H1 (cell line): ENCODE measurements around the gene APBA3. TPM values are rescaled to one million over a fixed set of nuclear protein-coding genes. Genes with fewer than 3 reads are reported as not detected.

Experiments used
- CTCF ChIA-PET: fragments of 300-600 bp; sonication (Branson Sonifier 250); formaldehyde crosslinking; loops from one replicate; lab custom pipeline; 2021; ENCODE audit not compliant: partially characterized antibody; lab: Charles Lee
- POLR2A ChIA-PET: fragments of 300-600 bp; sonication (Branson Sonifier 250); formaldehyde crosslinking; loops from one replicate; lab custom pipeline; 2021; ENCODE audit warnings: inconsistent platforms; ENCODE audit not compliant: partially characterized antibody; lab: Charles Lee
- DNase-seq, 2 experiments: peaks; one replicate each; pipeline versions ENCODE4 v3.0.0 to v3.0.0-alpha.2; 2010 to 2022; ENCODE audit warnings: low spot score in 2 of 2, low read depth in 1 of 2, mixed read lengths in 1 of 2
- FAIRE-seq: peaks from 2 replicates; lab custom pipeline; 2011; peaks lifted over from hg19 to GRCh38; lab: Jason Lieb, UNC
- H2AFZ ChIP-seq: 2 replicates; pipeline ENCODE4 v1.8.1; 2012; ENCODE audit warnings: low read length, inconsistent platforms
- H2AK5ac ChIP-seq: 2 replicates; pipeline ENCODE4 v1.6.1; 2013; ENCODE audit warnings: low read depth, low read length
- H2BK120ac ChIP-seq: replicated peaks from 2 replicates; pipeline ENCODE3; 2013; ENCODE audit warnings: low read depth, low read length, inconsistent platforms
- H2BK12ac ChIP-seq: 2 replicates; pipeline ENCODE4 v1.6.1; 2013; ENCODE audit warnings: low read depth, low read length
- H2BK15ac ChIP-seq: 2 replicates; pipeline ENCODE4 v1.6.1; 2013; ENCODE audit warnings: low read length
- H2BK20ac ChIP-seq: 2 replicates; pipeline ENCODE4 v1.6.1; 2013; ENCODE audit warnings: low read length
- H2BK5ac ChIP-seq: 2 replicates; pipeline ENCODE4 v1.6.1; 2013; ENCODE audit warnings: low read depth, low read length
- H3K14ac ChIP-seq: 2 replicates; pipeline ENCODE4 v1.6.1; 2013; ENCODE audit warnings: inconsistent platforms; ENCODE audit not compliant: insufficient read length
- H3K18ac ChIP-seq: 2 replicates; pipeline ENCODE4 v1.6.1; 2013; ENCODE audit warnings: low read length; ENCODE audit errors: extremely low read depth
- H3K23ac ChIP-seq: 2 replicates; pipeline ENCODE4 v1.6.1; 2013; ENCODE audit warnings: inconsistent platforms; ENCODE audit not compliant: insufficient read length
- H3K23me2 ChIP-seq: 2 replicates; pipeline ENCODE4 v1.6.1; 2013; ENCODE audit warnings: low read depth, low read length
- H3K27ac ChIP-seq: 2 replicates; pipeline ENCODE4 v1.6.1; 2011; ENCODE audit warnings: low read depth, low read length, inconsistent platforms
- H3K27me3 ChIP-seq, 4 experiments: replicated peaks in 1 of 4; 1 replicate in 1 of 4; 2 replicates in 3 of 4; pipeline versions ENCODE4 v1.6.1 to v1.8.1; 2011 to 2013; ENCODE audit warnings: low read length in 3 of 4, mild to moderate bottlenecking in 3 of 4, inconsistent platforms in 2 of 4, mixed read lengths in 2 of 4, moderate library complexity in 1 of 4; ENCODE audit not compliant: control insufficient read depth in 3 of 4, insufficient read depth in 3 of 4; ENCODE audit errors: extremely low read depth in 1 of 4
- H3K36me3 ChIP-seq, 4 experiments: 2 replicates each; pipeline versions ENCODE4 v1.6.1 to v1.8.1; 2011 to 2013; ENCODE audit warnings: mild to moderate bottlenecking in 4 of 4, low read length in 3 of 4, moderate library complexity in 2 of 4, control low read depth in 1 of 4, inconsistent platforms in 1 of 4; ENCODE audit not compliant: insufficient read depth in 4 of 4, control insufficient read depth in 2 of 4
- H3K4ac ChIP-seq: replicated peaks from 2 replicates; pipeline ENCODE3; 2013; ENCODE audit warnings: low read length, low read depth, mixed read lengths, inconsistent platforms; ENCODE audit not compliant: insufficient read length
- H3K4me1 ChIP-seq, 4 experiments: replicated peaks in 1 of 4; 1 replicate in 1 of 4; 2 replicates in 3 of 4; pipeline versions ENCODE4 v1.6.1 to v1.8.1; 2011 to 2013; ENCODE audit warnings: low read length in 3 of 4, inconsistent platforms in 2 of 4, mixed read lengths in 1 of 4; ENCODE audit not compliant: insufficient read depth in 4 of 4, control insufficient read depth in 3 of 4
- H3K4me2 ChIP-seq, 2 experiments: 2 replicates each; pipeline versions ENCODE4 v1.6.1 to v1.8.1; 2011 to 2013; ENCODE audit warnings: low read depth in 2 of 2, low read length in 2 of 2, control low read depth in 1 of 2, inconsistent platforms in 1 of 2, mild to moderate bottlenecking in 1 of 2; ENCODE audit not compliant: insufficient read depth in 1 of 2
- H3K4me3 ChIP-seq, 4 experiments: fragments of 200-600, 300-600 bp in 1 of 4; sonication (generic), shearing (Covaris generic), sonication (Bioruptor Twin) in 1 of 4; 2 replicates each; pipeline versions ENCODE4 v1.5.1 to v1.8.1; 2011 to 2016; ENCODE audit warnings: low read length in 4 of 4, low read depth in 3 of 4, control low read depth in 2 of 4, inconsistent platforms in 2 of 4, mild to moderate bottlenecking in 2 of 4, mixed read lengths in 1 of 4, moderate library complexity in 1 of 4; ENCODE audit not compliant: insufficient read depth in 2 of 4; ENCODE audit errors: extremely low read depth in 1 of 4
- H3K56ac ChIP-seq: replicated peaks from 2 replicates; pipeline ENCODE3; 2013; ENCODE audit warnings: low read depth, mild to moderate bottlenecking, mixed read lengths, low read length, inconsistent platforms; ENCODE audit not compliant: insufficient read length
- H3K79me1 ChIP-seq: 2 replicates; pipeline ENCODE4 v1.6.1; 2013; ENCODE audit warnings: low read depth, low read length, control low read depth
- H3K79me2 ChIP-seq, 2 experiments: 2 replicates each; pipeline versions ENCODE4 v1.6.1 to v1.8.1; 2012 to 2013; ENCODE audit warnings: low read length in 2 of 2, mild to moderate bottlenecking in 2 of 2, inconsistent platforms in 1 of 2; ENCODE audit not compliant: insufficient read depth in 2 of 2, control insufficient read depth in 1 of 2
- H3K9ac ChIP-seq, 4 experiments: replicated peaks in 1 of 4; 1 replicate in 1 of 4; 2 replicates in 3 of 4; pipeline versions ENCODE4 v1.6.1 to v1.8.1; 2011 to 2013; ENCODE audit warnings: low read depth in 3 of 4, low read length in 3 of 4, control low read depth in 2 of 4, mild to moderate bottlenecking in 2 of 4, moderate library complexity in 2 of 4, inconsistent platforms in 1 of 4; ENCODE audit errors: extremely low read depth in 1 of 4
- H3K9me3 ChIP-seq, 2 experiments: 2 replicates each; pipeline versions ENCODE4 v1.6.1 to v1.8.1; 2012 to 2013; ENCODE audit warnings: mild to moderate bottlenecking in 2 of 2, moderate library complexity in 2 of 2, control low read depth in 1 of 2, inconsistent platforms in 1 of 2, low read depth in 1 of 2, low read length in 1 of 2, mixed read lengths in 1 of 2; ENCODE audit not compliant: insufficient read depth in 2 of 2
- H4K20me1 ChIP-seq, 2 experiments: replicated peaks in 1 of 2; 2 replicates each; pipeline versions ENCODE3 to v1.8.1; 2011 to 2013; ENCODE audit warnings: inconsistent platforms in 2 of 2, low read length in 2 of 2, mild to moderate bottlenecking in 1 of 2; ENCODE audit not compliant: insufficient read depth in 2 of 2, control insufficient read depth in 1 of 2
- H4K5ac ChIP-seq: 2 replicates; pipeline ENCODE4 v1.6.1; 2013; ENCODE audit warnings: low read length, low read depth, mixed read lengths, inconsistent platforms; ENCODE audit not compliant: insufficient read length
- H4K8ac ChIP-seq: 2 replicates; pipeline ENCODE4 v1.8.0; 2013; ENCODE audit warnings: mild to moderate bottlenecking, moderate library complexity, low read length, inconsistent platforms; ENCODE audit not compliant: insufficient read depth; ENCODE audit errors: extremely low read depth
- H4K91ac ChIP-seq: replicated peaks from 2 replicates; pipeline ENCODE3; 2013; ENCODE audit warnings: low read length, mixed read lengths, inconsistent platforms; ENCODE audit not compliant: insufficient read length
- CBX8 ChIP-seq: fragments of 300-800, 300-1000 bp; sonication (generic); IDR thresholded peaks from 2 replicates; pipeline ENCODE4 v1.7.1; 2016; ENCODE audit warnings: low read depth, low read length, borderline replicate concordance
- CEBPB ChIP-seq: IDR thresholded peaks from 2 replicates; pipeline ENCODE4 v1.6.1; 2012; ENCODE audit warnings: low read depth, low read length
- HDAC6 ChIP-seq: IDR thresholded peaks from one replicate; pipeline ENCODE4 v1.7.1; 2012; ENCODE audit warnings: low read depth, mild to moderate bottlenecking, inconsistent platforms, low read length, moderate library complexity
- KDM4A ChIP-seq: IDR thresholded peaks from one replicate; pipeline ENCODE4 v1.7.1; 2012; ENCODE audit warnings: low read depth, mild to moderate bottlenecking, moderate library complexity, low read length, inconsistent platforms; ENCODE audit not compliant: severe bottlenecking
- KDM5A ChIP-seq: fragments of 200-600 bp; IDR thresholded peaks from 2 replicates; pipeline ENCODE4 v1.7.1; 2012; ENCODE audit warnings: mild to moderate bottlenecking, low read length, inconsistent platforms, mixed read lengths
- NRF1 ChIP-seq: IDR thresholded peaks from 2 replicates; pipeline ENCODE4 v1.6.1; 2011; ENCODE audit warnings: mild to moderate bottlenecking, low read depth, low read length, improper control_type of control experiment
- POU5F1 ChIP-seq: IDR thresholded peaks from 2 replicates; pipeline ENCODE4 v1.6.1; 2011; ENCODE audit warnings: low read depth, mild to moderate bottlenecking, low read length, moderate library complexity
- RAD21 ChIP-seq, 2 experiments: IDR thresholded peaks in 1 of 2; conservative IDR thresholded peaks in 1 of 2; 2 replicates each; pipeline ENCODE4 v1.6.1; 2011; ENCODE audit warnings: low read depth in 2 of 2, low read length in 2 of 2, improper control_type of control experiment in 1 of 2, inconsistent platforms in 1 of 2, mild to moderate bottlenecking in 1 of 2, moderate library complexity in 1 of 2
- RBBP5 ChIP-seq: IDR thresholded peaks from 2 replicates; pipeline ENCODE4 v1.7.1; 2012; ENCODE audit warnings: low read depth, mild to moderate bottlenecking, inconsistent platforms, low read length, moderate library complexity, borderline replicate concordance
- SIN3A ChIP-seq, 2 experiments: IDR thresholded peaks in 1 of 2; conservative IDR thresholded peaks in 1 of 2; 2 replicates each; pipeline ENCODE4 v1.6.1; 2011 to 2012; ENCODE audit warnings: low read length in 2 of 2, improper control_type of control experiment in 1 of 2, low read depth in 1 of 2, mild to moderate bottlenecking in 1 of 2
- TEAD4 ChIP-seq: IDR thresholded peaks from 2 replicates; pipeline ENCODE4 v1.6.1; 2012; ENCODE audit warnings: low read depth, low read length, inconsistent platforms, mixed read lengths
- WGBS, 2 experiments: shearing (Covaris generic) in 1 of 2; methylation state at CpG; one replicate each; pipeline versions ENCODE4 v1.1.6 to v1.1.7; 2013 to 2015; ENCODE audit warnings: low lambda C conversion rate in 2 of 2, mixed read lengths in 2 of 2, inconsistent platforms in 1 of 2, low coverage in 1 of 2, missing lambda C conversion rate in 1 of 2; ENCODE audit not compliant: insufficient replicate concordance in 2 of 2, insufficient coverage in 1 of 2, insufficient read length in 1 of 2; ENCODE audit errors: extremely low coverage in 1 of 2, missing lambda C conversion rate in 1 of 2; 5-methylcytosine and 5-hydroxymethylcytosine counted together
- polyA plus RNA-seq, 7 experiments: library from polyadenylated mRNA; depleted of rRNA in 3 of 7; stranded (reverse) in 5 of 7; unstranded in 2 of 7; fragments of >200 nt in 5 of 7; fragments of 200-250 nt in 2 of 7; gene quantifications; 1 replicate in 5 of 7; 2 replicates in 1 of 7; 4 replicates in 1 of 7; pipeline versions ENCODE4 v1.2.1 to v1.2.3, GENCODE V29; 2011 to 2013; ENCODE audit warnings: missing spikeins in 2 of 7, mixed read lengths in 2 of 7
- total RNA-seq: library from RNA; stranded (reverse); fragmentation: NEBNext Ultra II Directional; extraction: Animal tissue kit (Norgen Biotek cat#: 25700); gene quantifications from 2 replicates; pipeline ENCODE4 v1.2.1, GENCODE V29; 2021

APBA3 gene
- total and polyA plus RNA-seq, 2 of the 8 experiments (the other 6 are each of a cell fraction or from before 2014, with no cell fraction given), result 21.4 to 36.9 TPM

DNA sequence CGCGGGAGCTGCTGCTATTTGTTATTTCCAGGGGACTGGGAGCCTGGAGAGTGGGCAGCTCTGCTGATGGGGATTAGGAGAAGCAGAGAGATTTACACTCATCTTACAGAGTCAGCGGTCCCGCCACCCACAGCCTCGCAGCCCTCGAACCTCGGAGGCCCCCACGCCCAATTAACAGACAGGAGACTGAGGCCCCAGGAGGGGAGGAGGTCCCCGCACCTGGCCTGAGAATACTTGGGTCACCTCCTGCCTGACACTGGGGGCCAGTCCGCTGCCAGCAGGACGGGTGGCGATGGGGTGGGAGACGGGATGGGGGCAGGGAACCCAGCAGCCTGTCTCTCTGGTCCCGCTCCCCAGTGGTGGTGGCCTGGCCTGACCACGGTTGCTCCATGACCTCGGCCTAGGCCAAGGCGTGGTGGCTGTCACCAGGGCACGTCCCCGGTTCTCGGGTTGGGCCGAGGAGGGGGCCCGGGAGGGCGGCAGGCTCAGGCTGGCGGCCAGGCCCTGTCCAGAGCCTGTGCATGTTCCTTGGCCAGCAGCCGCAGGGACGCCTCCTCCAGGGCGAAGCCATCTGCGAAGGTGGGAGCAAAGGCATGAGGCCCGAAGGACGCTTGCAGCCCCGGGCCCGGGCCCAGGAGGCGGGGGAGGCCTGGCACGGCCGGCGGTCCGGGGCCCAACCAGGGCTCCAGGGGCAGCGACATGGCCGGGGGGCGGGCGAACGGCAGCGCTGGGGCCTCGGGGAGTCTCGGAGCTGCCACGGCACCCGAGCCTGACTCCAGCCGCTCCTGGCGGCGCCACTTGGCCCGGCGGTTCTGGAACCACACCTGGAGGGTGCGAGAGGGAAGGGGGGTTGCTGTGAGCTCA lies 8.9 kb upstream of the APBA3 start:
- CTCF ChIA-PET, result interaction anchor here (0.6 to 3.3 kb wide), 7 partner anchors 13 to 386 kb away, joined by 3 to 17 read pairs (median 3); no protein-coding TSS in a partner anchor
- peak overlapping the region in 1 of 2 experiments; percentile 3; a peak in 1 of 4 replicates for H3K4me2 ChIP-seq
- no peaks in the 10 kb centered on the region for H3K9me3 ChIP-seq
- H2BK5ac ChIP-seq, result no peak overlapping the region
- H3K4me1 ChIP-seq, result peaks cover 0 to 7% (median 2%) of the 10 kb centered on the region in 4 experiments; a peak in 2 of 7 replicates
- H3K56ac ChIP-seq, result no peak overlapping the region
- H4K5ac ChIP-seq, result no peak overlapping the region
- H3K23me2 ChIP-seq, result no peaks in the 10 kb centered on the region; the same call in 1 of the 2 replicates
- peak overlapping the region; percentile 65 for H4K8ac ChIP-seq
- POLR2A ChIA-PET, result interaction anchor here (0.6 to 3.8 kb wide), 6 partner anchors 7 to 218 kb away, joined by 3 to 23 read pairs (median 4); partner anchors contain the start of genes MRPL54 and NMRK2
- H3K9ac ChIP-seq, result no peak overlapping the region
- no peak overlapping the region for H2BK15ac ChIP-seq
- DNase-seq, result no peak
- no peak overlapping the region for H3K18ac ChIP-seq
- no peak overlapping the region for H2BK120ac ChIP-seq
- H4K20me1 ChIP-seq, result peaks cover 0 to 8% of the 10 kb centered on the region in 2 experiments
- WGBS, 2 experiments, result 85% methylated on average over 37 of the region's 53 CpGs; no CpG with 5 or more reads in 1 of the 2 experiments
- H2AFZ ChIP-seq, result no peak overlapping the region
- no peak overlapping the region for H3K27ac ChIP-seq
- no peak overlapping the region for H3K4me3 ChIP-seq
- H3K14ac ChIP-seq, result no peak overlapping the region
- H3K4ac ChIP-seq, result no peak overlapping the region
- H3K79me2 ChIP-seq, result no peaks in the 10 kb centered on the region
- H3K79me1 ChIP-seq, result 0 out of 2 replicates have a peak, but pooled peaks cover 3% of the 10 kb centered on the region
- H3K36me3 ChIP-seq, result peaks cover 0 to 8% (median 3%) of the 10 kb centered on the region in 4 experiments; a peak in 5 of 8 replicates
- no peak overlapping the region; the same call in 1 of the 2 replicates for H2BK12ac ChIP-seq
- H2BK20ac ChIP-seq, result 0 out of 2 replicates have a peak overlapping the region, but pooled peaks have one; percentile 32
- no peak overlapping the region for H2AK5ac ChIP-seq
- H3K27me3 ChIP-seq, result no peaks in the 10 kb centered on the region
- H4K91ac ChIP-seq, result no peak overlapping the region
- H3K23ac ChIP-seq, result no peak overlapping the region
- no peak for FAIRE-seq
- TF ChIP-seq TEAD4 (no peak), POU5F1 (no peak), KDM5A (no peak), NRF1 (no peak), SIN3A (conservative IDR thresholded peaks at IDR 0.05 in 1 of 2, IDR thresholded peaks at IDR 0.05 in 1 of 2; ENCODE audit: low read depth in 1 of 2, low read length in 2 of 2) (no peak), RBBP5 (no peak), RAD21 (IDR thresholded peaks at IDR 0.05 in 1 of 2, conservative IDR thresholded peaks at IDR 0.05 in 1 of 2; ENCODE audit: low read depth in 2 of 2, low read length in 2 of 2) (no peak), CBX8 (no peak), CEBPB (no peak), KDM4A (no peak), HDAC6 (no peak)
